Measurements from ENCODE around the gene SLC10A7.

DNA sequence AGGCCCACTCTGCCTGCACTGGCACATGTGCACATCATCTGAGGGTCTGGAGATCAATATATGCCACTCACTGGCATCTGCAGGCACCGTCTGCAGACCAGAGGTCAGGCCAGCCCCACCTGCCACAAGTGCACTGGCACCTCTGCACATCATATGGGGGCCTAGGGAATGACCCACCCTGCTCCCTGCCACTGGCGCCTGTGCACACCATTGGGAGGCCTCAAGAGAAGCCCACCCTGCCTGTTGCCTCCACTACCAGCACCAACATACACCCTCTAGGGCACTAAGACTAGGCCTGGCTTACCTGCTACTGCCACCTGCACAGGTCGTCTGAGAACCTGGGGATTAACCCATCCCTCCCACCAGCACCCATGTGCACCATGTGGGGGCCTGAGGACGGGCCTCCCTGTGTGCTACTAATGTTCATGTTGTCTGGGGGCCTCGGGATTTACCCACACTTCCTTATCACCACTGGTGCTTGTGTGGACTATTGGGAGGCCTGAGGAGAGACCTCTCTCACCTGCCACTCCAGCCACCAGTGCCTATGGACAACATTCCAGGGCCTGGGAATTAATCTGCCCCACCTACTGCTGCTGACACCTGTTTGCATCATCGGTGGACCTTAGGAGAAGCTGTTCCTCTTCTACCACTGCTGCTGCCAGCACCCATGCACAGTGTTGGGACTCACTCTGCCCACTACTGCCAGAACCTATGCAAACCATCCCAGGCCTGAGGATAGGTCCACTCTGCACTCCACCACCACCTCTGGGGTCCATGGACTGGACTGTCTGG is 193.7 kb downstream of the SLC10A7 start:
- no peak for TF ChIP-seq EZH2 (IDR thresholded peaks at IDR 0.05; ENCODE audit: low read depth, unreplicated experiment)
- TF ChIP-seq, protein P1, sequence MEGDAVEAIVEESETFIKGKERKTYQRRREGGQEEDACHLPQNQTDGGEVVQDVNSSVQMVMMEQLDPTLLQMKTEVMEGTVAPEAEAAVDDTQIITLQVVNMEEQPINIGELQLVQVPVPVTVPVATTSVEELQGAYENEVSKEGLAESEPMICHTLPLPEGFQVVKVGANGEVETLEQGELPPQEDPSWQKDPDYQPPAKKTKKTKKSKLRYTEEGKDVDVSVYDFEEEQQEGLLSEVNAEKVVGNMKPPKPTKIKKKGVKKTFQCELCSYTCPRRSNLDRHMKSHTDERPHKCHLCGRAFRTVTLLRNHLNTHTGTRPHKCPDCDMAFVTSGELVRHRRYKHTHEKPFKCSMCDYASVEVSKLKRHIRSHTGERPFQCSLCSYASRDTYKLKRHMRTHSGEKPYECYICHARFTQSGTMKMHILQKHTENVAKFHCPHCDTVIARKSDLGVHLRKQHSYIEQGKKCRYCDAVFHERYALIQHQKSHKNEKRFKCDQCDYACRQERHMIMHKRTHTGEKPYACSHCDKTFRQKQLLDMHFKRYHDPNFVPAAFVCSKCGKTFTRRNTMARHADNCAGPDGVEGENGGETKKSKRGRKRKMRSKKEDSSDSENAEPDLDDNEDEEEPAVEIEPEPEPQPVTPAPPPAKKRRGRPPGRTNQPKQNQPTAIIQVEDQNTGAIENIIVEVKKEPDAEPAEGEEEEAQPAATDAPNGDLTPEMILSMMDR (conservative IDR thresholded peaks at IDR 0.05; ENCODE audit: low read depth in 2 of 2), result no peak
- TF ChIP-seq CREB1 (CRISPR knock-in tag; IDR thresholded peaks at IDR 0.05; ENCODE audit: low read depth), result no peak
- TF ChIP-seq, protein P2, sequence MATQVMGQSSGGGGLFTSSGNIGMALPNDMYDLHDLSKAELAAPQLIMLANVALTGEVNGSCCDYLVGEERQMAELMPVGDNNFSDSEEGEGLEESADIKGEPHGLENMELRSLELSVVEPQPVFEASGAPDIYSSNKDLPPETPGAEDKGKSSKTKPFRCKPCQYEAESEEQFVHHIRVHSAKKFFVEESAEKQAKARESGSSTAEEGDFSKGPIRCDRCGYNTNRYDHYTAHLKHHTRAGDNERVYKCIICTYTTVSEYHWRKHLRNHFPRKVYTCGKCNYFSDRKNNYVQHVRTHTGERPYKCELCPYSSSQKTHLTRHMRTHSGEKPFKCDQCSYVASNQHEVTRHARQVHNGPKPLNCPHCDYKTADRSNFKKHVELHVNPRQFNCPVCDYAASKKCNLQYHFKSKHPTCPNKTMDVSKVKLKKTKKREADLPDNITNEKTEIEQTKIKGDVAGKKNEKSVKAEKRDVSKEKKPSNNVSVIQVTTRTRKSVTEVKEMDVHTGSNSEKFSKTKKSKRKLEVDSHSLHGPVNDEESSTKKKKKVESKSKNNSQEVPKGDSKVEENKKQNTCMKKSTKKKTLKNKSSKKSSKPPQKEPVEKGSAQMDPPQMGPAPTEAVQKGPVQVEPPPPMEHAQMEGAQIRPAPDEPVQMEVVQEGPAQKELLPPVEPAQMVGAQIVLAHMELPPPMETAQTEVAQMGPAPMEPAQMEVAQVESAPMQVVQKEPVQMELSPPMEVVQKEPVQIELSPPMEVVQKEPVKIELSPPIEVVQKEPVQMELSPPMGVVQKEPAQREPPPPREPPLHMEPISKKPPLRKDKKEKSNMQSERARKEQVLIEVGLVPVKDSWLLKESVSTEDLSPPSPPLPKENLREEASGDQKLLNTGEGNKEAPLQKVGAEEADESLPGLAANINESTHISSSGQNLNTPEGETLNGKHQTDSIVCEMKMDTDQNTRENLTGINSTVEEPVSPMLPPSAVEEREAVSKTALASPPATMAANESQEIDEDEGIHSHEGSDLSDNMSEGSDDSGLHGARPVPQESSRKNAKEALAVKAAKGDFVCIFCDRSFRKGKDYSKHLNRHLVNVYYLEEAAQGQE (IDR thresholded peaks at IDR 0.05; ENCODE audit: unreplicated experiment), result no peak
- no peak for TF ChIP-seq ZNF331 (CRISPR knock-in tag; IDR thresholded peaks at IDR 0.05; ENCODE audit: low read depth)
- TF ChIP-seq POLR2AphosphoS5 (IDR thresholded peaks at IDR 0.05; ENCODE audit: low read depth), result no peak
- no peak for TF ChIP-seq EZH2phosphoT487 (IDR thresholded peaks at IDR 0.05; ENCODE audit: unreplicated experiment)
- TF ChIP-seq ZNF114 (CRISPR knock-in tag; IDR thresholded peaks at IDR 0.05), result no peak
- TF ChIP-seq JUNB (IDR thresholded peaks at IDR 0.05; ENCODE audit: unreplicated experiment), result no peak
- no peak for TF ChIP-seq NANOG (IDR thresholded peaks at IDR 0.05; ENCODE audit: borderline replicate concordance)
- TF ChIP-seq, protein P3, sequence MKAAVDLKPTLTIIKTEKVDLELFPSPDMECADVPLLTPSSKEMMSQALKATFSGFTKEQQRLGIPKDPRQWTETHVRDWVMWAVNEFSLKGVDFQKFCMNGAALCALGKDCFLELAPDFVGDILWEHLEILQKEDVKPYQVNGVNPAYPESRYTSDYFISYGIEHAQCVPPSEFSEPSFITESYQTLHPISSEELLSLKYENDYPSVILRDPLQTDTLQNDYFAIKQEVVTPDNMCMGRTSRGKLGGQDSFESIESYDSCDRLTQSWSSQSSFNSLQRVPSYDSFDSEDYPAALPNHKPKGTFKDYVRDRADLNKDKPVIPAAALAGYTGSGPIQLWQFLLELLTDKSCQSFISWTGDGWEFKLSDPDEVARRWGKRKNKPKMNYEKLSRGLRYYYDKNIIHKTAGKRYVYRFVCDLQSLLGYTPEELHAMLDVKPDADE (IDR thresholded peaks at IDR 0.05), result no peak

Measured in GM23338 (cell line).